CD4-positive, alpha-beta T cell treated with Interleukin-12 subunit alpha and Interleukin-12 subunit beta, for 1 hour (primary cell): ENCODE results near the gene COL4A2.
"Not testable (repeated sequence)": the region's sequence is repeated elsewhere in the genome, so short reads cannot be mapped to it uniquely, and the experiment has no call there.

Experiments used
- DNase-seq: peaks from one replicate; pipeline ENCODE4 v3.0.0-alpha.2; 2020

The COL4A2 gene

DNA sequence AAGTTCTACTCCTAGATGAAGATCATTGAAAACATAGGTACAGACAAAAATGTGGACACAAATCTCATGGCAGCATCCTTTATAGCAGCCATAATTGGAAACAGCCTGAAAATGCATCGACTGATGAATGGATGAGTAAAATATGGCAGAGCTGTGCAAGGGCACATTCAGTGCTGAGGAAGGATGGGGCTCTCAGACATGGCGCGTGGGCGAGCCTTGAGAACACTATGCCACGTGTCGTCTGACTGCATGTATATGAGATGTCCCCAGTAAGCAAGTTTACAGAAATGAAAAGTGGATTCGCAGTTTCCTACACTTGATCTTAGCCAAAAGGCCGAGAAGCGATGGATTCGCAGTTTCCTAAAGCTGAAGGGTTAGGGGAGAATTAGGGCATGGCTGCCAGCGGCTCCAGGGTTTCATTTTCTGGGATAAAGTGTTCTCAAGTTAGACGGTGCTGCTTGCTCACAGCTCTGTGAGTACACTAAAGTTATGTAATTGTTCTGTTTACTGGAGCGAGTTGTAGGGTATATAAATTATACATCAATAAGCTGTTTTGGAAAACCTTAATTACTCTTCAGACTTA lies 176.4 kb downstream of the COL4A2 start:
- DNase-seq = no peak

DNA sequence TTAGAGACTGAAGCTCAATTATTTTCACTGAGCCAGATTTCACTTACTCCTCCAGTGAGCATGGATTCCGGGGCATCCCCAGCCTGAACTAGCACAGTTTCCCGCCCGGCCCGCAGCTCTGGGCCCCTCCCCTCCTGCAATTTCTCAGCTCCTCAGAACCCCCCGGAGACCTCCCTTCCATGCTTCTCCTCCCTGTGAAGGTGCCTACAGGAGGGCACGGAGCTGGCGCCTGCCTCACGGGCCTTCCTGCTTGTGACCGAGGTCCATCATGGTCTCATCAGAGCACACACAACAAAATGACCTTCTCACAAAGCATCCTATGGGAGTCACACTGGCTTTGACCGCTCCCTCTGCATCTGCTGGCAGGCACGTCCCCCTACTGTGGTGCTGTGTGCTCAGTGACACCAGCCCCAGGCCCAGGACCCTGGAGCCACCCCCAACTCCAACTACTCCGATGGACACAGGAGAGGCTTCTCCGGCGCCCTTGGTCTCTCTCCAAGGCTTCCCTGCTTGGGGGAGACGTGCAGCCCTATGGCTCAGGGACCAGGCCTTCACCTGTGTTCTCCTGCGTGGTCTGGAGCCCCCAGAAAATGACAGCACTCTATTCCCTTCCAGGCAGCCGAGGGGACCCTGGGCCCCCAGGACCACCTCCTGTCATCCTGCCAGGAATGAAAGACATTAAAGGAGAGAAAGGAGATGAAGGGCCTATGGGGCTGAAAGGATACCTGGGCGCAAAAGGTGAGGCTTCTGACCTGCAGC lies 177.4 kb downstream of the COL4A2 start:
- no peak for DNase-seq

DNA sequence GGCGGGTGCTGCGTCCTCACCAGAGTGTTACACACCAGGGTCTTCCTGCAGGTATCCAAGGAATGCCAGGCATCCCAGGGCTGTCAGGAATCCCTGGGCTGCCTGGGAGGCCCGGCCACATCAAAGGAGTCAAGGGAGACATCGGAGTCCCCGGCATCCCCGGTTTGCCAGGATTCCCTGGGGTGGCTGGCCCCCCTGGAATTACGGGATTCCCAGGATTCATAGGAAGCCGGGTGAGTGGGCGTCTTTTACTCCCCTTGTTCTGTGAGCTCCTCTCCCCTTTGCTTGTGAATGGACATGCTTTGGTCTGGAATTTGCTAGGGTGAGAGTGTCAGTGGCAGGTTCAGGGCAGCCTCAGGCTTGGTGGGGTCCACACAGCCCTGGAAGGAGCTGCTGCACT lies 178.5 kb downstream of the COL4A2 start:
- DNase-seq = no peak

DNA sequence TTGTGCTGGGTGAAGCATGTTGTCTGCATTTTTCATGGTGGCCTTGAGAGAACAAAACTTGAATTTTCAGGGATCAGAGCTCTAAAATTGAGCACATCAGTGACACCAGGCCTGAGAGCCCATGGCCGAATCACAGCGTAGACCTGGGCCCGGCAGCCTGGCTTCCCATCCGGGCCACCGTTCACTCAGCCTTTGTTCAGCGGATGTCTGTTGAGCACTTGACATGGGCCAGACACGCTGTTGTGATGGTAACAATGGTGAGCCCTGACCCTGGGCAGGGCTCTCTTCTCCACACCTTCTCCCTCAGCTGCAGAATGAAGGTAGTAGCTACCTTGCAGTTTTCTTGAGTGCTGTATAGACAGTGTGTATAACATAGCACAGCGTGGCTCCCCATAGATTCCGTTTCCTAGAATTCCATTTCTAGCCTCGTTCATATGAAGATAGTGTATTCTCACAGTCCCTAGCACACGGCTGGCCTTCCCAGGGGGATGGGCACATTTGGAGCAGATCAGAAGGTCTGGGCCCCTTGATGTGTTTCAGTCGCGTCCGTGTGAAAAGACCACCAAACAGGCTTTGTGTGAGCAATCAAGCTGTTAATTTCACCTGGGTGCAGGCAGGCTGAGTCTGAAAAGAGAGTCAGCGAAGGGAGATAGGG lies 179.1 kb downstream of the COL4A2 start:
- DNase-seq = no peak

DNA sequence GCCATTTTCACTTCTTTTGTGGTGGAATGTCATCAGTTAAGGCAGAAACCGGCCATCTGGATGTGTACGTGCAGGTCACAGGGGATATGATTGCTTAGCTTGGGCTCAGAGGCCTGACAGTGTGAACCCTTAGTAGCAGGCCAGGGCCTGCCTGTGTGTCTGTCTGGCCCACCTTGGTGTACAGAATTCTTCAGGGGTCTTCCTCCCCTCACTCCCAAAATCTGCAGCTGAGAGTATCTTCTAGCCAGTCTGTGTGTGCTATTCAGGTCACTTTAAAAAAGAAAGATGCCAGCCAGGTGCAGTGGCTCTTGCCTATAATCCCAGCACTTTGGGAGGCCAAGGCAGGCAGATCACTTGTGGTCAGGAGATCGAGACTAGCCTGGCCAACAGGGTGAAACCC lies 179.8 kb downstream of the COL4A2 start:
- not testable (repeated sequence) for DNase-seq

DNA sequence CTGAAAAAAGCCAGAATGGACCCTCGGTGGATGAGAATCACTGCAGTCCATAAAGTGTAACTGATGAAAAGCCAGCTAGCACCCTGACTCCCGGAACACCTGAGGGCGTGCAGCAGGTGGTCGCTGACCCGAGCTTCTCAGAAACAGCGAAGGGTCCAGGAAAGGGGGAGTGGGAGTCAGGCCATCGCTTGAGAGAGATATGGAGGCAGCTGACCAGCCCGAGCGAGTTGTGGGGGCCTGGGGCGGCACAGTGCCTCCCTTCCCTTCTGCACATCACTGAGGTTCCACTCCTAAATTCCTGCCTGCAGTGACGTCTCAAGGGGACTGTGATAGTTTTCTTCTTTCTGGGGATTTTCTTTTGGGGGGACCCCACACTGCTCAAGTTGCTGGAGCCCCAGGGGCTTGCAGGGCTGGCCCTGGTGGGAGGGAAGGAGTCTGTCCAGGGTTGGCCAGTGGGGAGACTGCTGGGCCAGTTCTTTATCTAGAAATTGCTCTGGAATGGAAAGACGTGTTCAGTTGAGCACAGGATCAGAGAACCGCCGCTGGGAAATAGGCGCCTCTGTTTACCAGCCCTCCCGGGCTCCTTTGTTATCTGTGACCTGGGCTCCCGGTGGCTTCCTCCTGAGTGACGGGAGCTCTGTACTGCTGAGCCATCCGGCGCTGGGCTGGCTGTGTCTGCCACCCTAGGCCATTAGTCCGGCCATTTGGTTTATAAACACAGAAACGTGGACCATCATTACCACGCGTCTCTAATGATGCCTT lies 183.1 kb downstream of the COL4A2 start:
- no peak for DNase-seq

DNA sequence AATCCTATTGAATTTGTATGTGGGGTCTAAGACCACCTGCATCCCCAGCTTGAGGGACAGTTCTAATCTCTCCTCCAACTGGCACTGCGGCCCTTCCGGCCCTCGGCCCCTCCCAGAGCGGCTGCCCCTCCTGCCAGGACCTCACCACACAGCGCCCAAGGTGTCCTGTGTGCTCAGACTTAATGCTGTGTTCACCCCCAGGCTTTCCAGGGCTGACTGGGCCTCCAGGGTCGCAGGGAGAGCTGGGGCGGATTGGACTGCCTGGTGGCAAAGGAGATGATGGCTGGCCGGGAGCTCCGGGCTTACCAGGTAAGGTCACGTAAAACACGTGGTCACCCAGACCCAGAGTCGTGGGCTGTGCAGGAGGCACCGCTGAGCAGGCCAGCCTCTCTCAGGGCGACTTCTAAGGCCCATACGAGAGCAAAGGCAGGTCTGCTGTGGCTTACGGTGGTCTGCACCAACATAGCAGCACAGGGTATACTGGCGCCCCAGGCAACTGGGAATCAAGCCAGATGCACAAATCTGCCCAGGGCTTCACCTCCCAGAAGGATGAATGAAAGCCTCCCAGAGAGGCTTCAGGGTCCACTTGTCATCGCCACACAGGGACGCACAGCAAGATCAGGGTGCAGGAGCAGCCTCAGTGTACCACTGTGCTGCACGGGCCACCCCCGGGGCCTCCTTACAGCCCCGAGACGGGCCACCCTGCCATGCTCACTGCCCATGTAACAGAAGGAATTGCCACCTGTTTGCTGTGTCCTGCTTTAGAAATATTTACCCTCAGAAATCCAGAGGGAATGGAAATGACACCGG lies 185.0 kb downstream of the COL4A2 start:
- DNase-seq = no peak

DNA sequence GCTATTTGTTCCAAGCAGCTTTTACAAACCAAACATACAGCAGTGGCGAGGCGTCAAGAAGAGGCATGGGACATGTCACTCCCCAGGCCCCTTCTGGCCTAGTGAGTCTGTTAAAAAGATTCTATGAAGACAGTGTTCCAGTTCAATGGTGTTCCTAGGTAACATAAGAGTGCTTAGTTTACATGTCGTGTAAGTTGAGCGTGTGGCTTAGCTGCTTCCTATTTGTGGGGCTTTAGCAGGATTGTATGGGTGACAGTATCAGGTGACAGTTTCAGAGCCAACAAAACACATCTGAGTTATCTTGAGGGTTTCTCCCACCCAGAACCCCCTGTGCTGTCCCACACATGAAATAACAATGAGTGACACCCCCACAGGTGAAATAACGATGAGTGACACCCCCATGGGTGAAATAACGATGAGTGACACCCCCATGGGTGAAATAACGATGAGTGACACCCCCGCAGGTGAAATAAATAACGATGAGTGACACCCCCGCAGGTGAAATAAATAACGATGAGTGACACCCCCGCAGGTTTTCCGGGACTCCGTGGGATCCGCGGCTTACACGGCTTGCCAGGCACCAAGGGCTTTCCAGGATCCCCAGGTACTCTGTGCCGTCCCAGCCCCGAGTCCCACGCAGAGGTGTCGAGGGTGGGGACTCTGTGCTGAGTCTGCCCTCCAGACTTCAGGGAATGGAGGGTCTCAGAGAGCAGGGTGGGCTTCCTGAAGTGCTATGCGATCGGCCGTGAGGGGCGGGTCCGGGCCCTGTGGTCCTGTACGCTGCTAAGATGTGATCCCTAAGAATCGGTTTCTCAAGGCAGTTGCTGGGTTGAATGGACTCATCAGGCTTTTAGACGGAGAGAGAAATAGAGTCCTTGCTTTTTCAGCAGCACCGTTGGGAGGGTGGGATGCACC lies 185.9 kb downstream of the COL4A2 start:
- no peak for DNase-seq

DNA sequence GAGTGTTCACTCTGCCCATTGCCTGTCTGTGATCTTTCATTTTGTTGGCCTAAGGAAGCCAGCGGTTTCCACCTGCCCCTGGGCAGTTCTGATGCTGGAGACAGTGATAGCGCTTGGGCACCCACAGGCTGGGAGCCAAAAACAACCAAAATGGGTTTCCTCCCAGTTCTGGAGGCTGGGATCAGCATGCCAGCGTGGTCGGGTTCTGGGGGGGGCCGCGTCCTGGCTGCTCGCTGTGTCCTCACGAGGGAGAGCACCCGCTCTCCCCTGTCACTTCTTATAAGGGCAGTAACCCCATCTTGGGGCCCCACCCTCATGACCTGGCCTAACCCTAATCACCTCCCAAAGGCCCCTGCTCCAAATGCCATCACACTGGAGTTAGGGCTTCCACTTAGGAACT lies 186.5 kb downstream of the COL4A2 start:
- no peak for DNase-seq

DNA sequence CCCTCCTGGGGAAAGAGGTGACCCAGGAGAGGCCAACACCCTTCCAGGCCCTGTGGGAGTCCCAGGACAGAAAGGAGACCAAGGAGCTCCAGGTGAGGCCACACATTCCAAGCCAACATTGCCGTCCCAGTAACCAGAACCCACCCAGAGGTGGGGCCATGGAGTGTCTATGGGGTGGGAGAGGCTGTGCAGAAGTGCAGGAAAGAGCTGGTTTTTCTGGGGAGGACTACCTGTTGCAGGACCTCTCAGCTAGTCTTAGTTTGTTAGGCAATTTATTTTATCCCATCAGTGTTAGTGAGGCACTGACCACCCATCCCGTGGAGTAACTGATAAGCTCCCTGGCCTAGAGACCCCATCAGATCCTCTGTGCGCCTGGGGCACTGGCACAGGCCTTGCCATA lies 188.3 kb downstream of the COL4A2 start:
- DNase-seq = no peak

DNA sequence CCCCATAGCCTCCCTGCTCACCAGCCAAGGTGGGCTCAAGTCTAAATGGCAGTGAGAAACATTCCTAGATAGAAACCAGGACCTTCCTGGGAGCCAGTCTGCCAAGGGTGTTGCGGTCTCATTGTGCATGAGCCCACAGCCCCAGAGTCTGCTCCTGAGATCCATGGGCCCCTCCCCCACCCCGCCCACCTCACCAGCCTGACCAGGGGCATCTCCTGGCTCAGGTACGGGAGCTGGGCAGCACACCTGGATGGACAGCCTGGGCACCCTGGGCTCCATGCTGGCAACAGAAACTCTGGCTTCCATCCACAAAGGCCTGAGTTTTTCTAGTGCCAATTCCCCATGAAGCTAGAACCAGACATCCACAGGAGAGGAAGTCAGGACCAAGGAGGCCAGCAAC lies 188.8 kb downstream of the COL4A2 start:
- no peak for DNase-seq

DNA sequence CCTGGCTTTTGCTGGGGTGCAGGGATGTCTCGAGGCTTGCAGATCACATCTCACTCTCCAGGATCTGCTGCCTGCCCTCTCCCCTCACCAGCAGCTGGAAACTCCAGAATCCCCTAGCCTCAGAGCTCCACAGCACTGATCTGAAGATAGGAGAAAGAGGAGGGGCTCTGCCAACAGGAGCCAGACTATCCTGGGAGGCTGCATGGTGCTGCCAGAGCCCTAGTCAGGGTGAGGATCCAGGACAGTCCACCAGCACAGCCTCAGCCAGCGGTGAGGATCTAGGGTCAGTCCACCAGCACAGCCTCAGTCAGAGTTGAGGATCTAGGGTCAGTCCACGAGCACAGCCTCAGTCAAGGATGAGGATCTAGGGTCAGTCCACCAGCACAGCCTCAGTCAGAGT lies 189.2 kb downstream of the COL4A2 start:
- DNase-seq = no peak

DNA sequence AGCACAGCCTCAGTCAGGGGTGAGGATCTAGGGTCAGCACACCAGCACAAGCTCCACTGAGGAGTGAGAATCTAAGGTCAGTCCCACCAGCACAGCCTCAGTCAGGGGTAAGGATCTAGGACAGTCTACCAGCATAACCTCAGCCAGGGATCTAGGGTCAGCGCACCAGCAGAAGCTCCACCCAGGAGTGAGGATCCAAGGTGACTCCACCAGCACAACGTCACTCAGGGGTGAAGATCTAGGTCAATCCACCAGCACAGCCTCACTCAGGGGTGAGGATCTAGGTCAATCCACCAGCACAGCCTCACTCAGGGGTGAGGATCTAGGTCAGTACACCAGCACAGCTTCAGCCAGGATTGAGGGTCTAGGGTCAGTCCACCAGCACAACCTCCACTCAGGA lies 189.9 kb downstream of the COL4A2 start:
- no peak for DNase-seq

DNA sequence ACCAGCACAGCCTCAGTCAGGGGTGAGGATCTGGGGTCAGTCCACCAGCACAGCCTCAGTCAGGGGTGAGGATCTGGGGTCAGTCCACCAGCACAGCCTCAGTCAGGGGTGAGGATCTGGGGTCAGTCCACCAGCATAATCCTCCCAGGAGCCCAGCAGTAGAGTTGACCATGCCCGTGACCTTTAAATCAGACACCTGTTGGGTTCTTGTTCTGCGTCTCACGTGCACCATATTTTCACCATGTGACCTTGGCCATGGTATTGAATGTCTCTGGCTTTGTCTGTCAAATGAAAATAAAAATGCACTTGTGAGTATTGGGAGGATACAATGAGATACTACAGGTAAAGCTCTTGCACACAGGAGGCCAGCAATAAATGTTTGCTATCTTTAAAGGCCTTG lies 190.8 kb downstream of the COL4A2 start:
- not testable (repeated sequence) for DNase-seq

DNA sequence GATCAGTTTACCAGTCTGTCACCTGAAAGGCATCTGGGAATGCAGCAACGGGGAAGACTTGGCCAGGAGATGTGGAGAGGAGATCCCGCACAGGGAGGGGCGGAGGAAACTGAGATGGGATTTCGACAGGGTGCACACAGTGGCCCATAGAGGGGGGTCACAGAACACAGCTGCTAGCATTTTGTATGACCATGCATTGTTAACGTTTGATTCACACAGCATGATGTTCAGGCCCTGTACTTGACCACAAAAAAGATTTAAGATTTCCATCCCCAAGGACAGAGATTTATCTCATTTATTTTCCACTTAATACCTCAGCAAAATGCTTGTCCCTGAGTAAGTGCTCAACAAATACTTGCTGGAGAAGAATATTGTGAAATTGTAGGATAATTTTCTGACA lies 191.2 kb downstream of the COL4A2 start:
- no peak for DNase-seq

DNA sequence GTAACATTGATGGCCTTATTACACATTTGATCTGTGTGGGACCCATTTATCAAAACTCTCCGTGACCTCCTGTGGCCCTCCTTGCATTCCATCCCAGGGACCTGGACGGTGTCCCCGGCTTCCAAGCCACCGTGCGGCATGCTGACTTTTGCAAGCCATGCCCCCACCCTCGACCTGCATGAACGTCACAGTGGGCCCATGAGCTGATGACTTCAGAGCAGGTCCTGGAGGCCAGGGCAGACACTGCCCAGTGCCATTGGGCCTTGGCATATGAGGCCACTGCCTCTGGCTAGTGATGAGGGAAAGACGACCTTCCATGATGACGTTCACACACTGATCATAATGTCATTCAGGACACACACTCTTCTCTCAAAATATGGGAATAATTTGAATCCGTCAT lies 191.7 kb downstream of the COL4A2 start:
- no peak for DNase-seq

DNA sequence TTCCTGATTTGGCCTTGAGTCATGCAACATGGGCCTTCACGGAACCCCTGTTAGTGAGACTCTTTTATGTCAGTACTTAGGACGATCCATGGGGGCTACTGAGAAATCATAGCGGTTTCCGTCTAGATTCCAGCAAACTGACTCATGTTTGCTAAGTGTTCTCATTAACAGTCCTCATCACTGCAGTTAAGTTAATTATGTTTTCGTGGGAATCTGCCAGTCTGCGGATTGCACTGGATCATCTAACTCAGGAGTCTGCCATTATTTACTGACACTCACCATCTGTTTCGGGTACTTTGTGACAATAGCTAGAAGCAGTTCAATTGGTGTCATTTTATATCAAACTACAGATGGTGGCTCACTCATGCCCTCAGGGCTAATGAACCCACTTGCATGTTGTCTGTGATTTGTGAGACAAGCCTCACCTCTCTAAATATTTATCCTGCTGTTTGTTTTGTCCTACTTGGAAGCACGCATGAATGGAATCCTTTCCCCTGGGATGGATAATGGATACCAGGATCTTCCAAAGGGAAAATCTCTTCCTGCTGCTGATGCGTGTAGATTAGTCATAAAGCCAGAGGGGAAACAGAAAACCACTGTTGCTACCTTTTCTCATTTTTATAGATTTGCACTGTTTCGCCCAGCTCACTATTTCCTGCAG lies 192.7 kb downstream of the COL4A2 start:
- DNase-seq = no peak

DNA sequence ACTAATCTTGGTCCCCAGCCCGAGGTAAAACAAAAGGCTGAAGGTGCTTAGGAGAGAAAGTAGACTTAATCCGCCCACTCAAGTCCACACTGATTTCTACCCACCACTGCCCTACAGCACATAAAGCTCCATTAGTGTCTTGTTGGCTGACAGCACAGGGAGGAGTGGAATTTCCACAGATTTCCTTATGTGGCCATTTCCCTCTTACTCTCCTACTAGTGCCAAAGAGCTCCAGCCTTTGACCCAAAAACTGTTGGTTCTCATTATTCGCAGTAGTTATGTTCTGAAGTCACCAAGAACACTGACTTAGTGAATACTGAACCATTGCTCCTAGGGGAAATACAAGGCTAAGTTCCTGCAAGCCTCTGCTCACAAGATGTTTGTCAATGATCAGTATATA lies 193.3 kb downstream of the COL4A2 start:
- DNase-seq = no peak

DNA sequence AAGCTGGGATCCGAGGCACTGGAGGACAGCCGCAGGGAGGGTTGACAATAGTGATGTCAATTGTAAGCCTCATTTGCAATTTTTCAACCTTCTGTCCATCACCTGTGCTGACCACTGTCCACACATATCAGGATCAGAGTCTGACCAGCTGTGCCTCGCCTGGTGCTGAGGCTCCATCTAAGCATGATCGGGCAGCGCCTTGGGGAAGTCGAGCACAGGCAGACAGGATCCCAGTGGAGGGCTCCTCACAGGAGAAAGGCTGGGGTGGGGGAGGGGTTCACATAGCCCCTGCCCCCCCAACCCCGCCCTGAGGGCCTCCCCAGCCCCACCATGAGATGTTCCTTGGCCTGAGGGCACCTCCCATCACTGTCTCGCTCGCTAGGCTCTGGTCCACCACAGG lies 194.1 kb downstream of the COL4A2 start:
- no peak for DNase-seq

DNA sequence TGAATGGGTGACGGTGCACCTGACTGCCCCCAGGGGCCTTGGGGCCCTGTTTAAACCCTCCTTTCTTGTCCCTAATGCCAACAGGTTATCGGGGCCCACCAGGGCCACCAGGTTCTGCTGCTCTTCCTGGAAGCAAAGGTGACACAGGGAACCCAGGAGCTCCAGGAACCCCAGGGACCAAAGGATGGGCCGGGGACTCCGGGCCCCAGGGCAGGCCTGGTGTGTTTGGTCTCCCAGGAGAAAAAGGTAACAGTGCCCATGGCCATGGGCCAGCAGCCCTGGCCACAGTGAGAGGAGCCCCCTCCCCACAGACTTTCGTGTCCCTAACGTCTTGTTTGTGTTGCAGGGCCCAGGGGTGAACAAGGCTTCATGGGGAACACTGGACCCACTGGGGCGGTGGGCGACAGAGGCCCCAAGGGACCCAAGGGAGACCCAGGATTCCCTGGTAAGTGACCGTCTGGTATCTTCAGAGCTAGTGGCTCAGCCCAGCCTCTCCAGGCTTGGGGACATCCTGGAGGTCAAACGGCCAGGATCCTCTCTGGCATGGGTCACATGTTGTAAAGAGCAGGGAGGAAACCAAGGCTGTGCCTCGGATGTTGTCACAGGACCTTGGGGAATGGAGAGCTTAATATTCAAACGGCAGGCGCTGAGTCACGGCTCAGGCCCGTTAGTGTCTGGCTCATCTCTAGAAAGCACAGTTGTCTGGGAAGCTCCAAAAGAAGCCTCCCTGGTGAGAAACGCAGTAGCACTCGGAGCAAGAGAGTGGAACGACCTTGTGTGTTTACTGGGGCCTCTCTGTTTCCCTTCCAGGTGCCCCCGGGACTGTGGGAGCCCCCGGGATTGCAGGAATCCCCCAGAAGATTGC lies 196.2 kb downstream of the COL4A2 start:
- no peak for DNase-seq
